OCI-LY1 (cell line): ENCODE measurements around the gene OTOF.

ENCODE experiments used
- H2AFZ ChIP-seq: fragments of 200-600 bp; sonication (generic), shearing (Covaris generic); 2 replicates; pipeline ENCODE4 v1.6.0; 2014; ENCODE audit warnings: antibody characterized with exemption, mild to moderate bottlenecking, low read length
- H3F3A ChIP-seq: fragments of 200-600 bp; sonication (generic), shearing (Covaris generic); 2 replicates; pipeline ENCODE4 v1.6.0; 2014; ENCODE audit warnings: mild to moderate bottlenecking, antibody characterized with exemption, low read length, moderate library complexity; ENCODE audit not compliant: insufficient read depth
- H3K27ac ChIP-seq: fragments of 200-600 bp; sonication (generic); 2 replicates; pipeline ENCODE4 v1.5.1; 2014; ENCODE audit warnings: low read length, mixed run types, mild to moderate bottlenecking, low read depth; ENCODE audit not compliant: poor library complexity, severe bottlenecking
- H3K27me3 ChIP-seq: fragments of 200-600 bp; sonication (generic); 2 replicates; pipeline ENCODE4 v1.6.0; 2014; ENCODE audit warnings: antibody characterized with exemption, mild to moderate bottlenecking, low read length, moderate library complexity; ENCODE audit not compliant: insufficient read depth
- H3K36me3 ChIP-seq: fragments of 200-600 bp; sonication (generic); 2 replicates; pipeline ENCODE4 v1.6.1; 2014; ENCODE audit warnings: mild to moderate bottlenecking, antibody characterized with exemption, low read length, moderate library complexity, mixed read lengths; ENCODE audit not compliant: insufficient read depth
- H3K4me1 ChIP-seq: fragments of 200-600 bp; sonication (generic); 2 replicates; pipeline ENCODE4 v1.5.1; 2014; ENCODE audit warnings: mild to moderate bottlenecking, low read length, moderate library complexity; ENCODE audit not compliant: insufficient read depth, severe bottlenecking
- H3K4me2 ChIP-seq: fragments of 200-600 bp; sonication (generic), shearing (Covaris generic); 2 replicates; pipeline ENCODE4 v1.6.1; 2014; ENCODE audit warnings: low read length
- H3K4me3 ChIP-seq: fragments of 200-600 bp; sonication (generic); 2 replicates; pipeline ENCODE4 v1.5.1; 2014; ENCODE audit warnings: low read length, low read depth, mild to moderate bottlenecking, mixed read lengths; ENCODE audit not compliant: poor library complexity, severe bottlenecking
- H3K79me2 ChIP-seq: fragments of 200-600 bp; shearing (Covaris generic); 2 replicates; pipeline ENCODE4 v1.6.1; 2016; ENCODE audit warnings: mixed run types, low read length, mixed read lengths; ENCODE audit not compliant: insufficient read depth
- H3K9ac ChIP-seq: fragments of 200-600 bp; sonication (generic), shearing (Covaris generic); 2 replicates; pipeline ENCODE4 v1.6.1; 2014; ENCODE audit warnings: mild to moderate bottlenecking, low read length, mixed read lengths
- H3K9me2 ChIP-seq: fragments of 200-600 bp; sonication (generic), shearing (Covaris generic); 2 replicates; pipeline ENCODE4 v1.6.1; 2014; ENCODE audit warnings: low read depth, mild to moderate bottlenecking, low read length, mixed read lengths
- H3K9me3 ChIP-seq: fragments of 200-600 bp; shearing (Covaris generic); 2 replicates; pipeline ENCODE4 v1.6.1; 2014; ENCODE audit warnings: low read length, mixed read lengths
- H4K20me1 ChIP-seq: fragments of 200-600 bp; sonication (generic), shearing (Covaris generic); 2 replicates; pipeline ENCODE4 v1.6.0; 2016; ENCODE audit warnings: mild to moderate bottlenecking, low read length; ENCODE audit not compliant: insufficient read depth
- EZH2 ChIP-seq: fragments of 200-600 bp; sonication (generic), shearing (Covaris generic); IDR thresholded peaks from 2 replicates; pipeline ENCODE4 v1.8.0; 2017; ENCODE audit warnings: borderline replicate concordance, mixed run types, mild to moderate bottlenecking, antibody characterized with exemption, low read length, moderate library complexity, mixed read lengths
- TF ChIP-seq, protein P1 (sequence below): fragments of 200-600 bp; sonication (generic), shearing (Covaris generic); IDR thresholded peaks from 2 replicates; pipeline ENCODE4 v1.5.1; 2017; ENCODE audit warnings: mild to moderate bottlenecking, antibody characterized with exemption, low read length, moderate library complexity, mixed read lengths

OTOF gene

DNA sequence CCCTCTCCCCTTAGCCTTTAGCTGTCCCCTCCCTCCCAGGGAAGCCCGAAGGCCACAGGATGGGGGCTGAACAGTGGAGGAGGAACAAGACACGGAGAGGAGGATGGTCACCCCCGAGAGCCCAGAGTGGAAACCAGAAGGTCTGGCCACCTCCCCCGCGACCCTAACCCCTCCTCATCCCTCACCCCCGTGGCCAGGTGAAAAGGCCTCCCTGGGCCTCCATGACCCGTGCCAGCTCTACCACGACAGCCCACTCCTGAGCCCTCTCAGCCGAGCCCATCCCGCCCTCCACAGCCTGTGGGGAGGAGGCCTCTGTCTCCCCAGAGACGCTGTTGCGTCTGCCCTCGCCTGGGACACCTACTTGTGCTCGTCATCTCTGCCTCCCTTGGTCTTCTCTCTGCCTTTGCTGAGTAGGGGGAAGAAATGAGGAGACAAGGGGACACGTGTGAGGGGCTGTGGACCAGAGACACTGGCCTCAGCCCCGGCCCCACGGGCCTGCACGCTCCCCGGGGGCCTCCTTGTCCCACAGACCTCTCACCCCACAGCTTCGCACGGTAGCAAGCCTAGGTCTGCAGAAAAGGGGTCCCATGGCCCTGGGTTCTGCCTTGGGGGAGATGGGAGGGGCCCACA is 32.5 kb upstream of the OTOF start:
- no peaks in the 10 kb centered on the region for H3K4me1 ChIP-seq
- no peak overlapping the region for H3K4me3 ChIP-seq
- no peak overlapping the region for H2AFZ ChIP-seq
- no peaks in the 10 kb centered on the region for H3F3A ChIP-seq
- no peaks in the 10 kb centered on the region for H3K9me2 ChIP-seq
- no peak overlapping the region for H3K9ac ChIP-seq
- H3K79me2 ChIP-seq, result no peaks in the 10 kb centered on the region
- H3K4me2 ChIP-seq, result no peak overlapping the region
- no peak for TF ChIP-seq EZH2
- TF ChIP-seq, protein P1, sequence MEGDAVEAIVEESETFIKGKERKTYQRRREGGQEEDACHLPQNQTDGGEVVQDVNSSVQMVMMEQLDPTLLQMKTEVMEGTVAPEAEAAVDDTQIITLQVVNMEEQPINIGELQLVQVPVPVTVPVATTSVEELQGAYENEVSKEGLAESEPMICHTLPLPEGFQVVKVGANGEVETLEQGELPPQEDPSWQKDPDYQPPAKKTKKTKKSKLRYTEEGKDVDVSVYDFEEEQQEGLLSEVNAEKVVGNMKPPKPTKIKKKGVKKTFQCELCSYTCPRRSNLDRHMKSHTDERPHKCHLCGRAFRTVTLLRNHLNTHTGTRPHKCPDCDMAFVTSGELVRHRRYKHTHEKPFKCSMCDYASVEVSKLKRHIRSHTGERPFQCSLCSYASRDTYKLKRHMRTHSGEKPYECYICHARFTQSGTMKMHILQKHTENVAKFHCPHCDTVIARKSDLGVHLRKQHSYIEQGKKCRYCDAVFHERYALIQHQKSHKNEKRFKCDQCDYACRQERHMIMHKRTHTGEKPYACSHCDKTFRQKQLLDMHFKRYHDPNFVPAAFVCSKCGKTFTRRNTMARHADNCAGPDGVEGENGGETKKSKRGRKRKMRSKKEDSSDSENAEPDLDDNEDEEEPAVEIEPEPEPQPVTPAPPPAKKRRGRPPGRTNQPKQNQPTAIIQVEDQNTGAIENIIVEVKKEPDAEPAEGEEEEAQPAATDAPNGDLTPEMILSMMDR, result no peak
- H3K27me3 ChIP-seq, result 0 out of 2 replicates have a peak, but pooled peaks cover 3% of the 10 kb centered on the region
- H3K9me3 ChIP-seq, result no peaks in the 10 kb centered on the region
- H3K27ac ChIP-seq, result no peak overlapping the region
- H4K20me1 ChIP-seq, result no peaks in the 10 kb centered on the region
- H3K36me3 ChIP-seq, result no peaks in the 10 kb centered on the region

DNA sequence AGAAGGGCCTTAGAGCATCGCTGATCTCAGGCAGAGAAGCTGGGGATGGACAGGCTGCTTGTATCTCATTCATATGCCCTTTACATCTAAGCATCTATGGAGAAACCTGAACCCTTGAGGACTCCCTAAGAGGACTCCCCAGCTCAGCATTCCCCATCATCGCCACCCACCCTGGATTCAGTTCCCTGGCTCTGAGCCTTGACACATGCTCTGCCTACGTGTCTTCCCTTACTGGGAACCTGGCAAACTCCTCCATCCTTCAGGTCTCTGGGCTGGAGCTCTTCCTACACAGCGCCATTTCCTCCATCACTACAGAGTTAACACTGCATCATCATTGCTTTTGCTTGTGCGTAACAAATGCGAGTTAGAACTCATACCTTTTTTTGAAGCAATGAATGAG is 31.2 kb upstream of the OTOF start:
- Histone ChIP-seq H2AFZ (no peak overlapping the region), H3K4me2 (no peak overlapping the region), H3K27ac (no peak overlapping the region), H4K20me1 (no peaks in the 10 kb centered on the region), H3K27me3 (0 out of 2 replicates have a peak, but pooled peaks cover 3% of the 10 kb centered on the region), H3K4me3 (no peak overlapping the region), H3K9me3 (no peaks in the 10 kb centered on the region), H3F3A (no peaks in the 10 kb centered on the region), H3K36me3 (no peaks in the 10 kb centered on the region), H3K9me2 (no peaks in the 10 kb centered on the region), H3K9ac (no peak overlapping the region), H3K4me1 (no peaks in the 10 kb centered on the region), H3K79me2 (no peaks in the 10 kb centered on the region)
- no peak for TF ChIP-seq EZH2
- TF ChIP-seq, protein P1, result no peak

DNA sequence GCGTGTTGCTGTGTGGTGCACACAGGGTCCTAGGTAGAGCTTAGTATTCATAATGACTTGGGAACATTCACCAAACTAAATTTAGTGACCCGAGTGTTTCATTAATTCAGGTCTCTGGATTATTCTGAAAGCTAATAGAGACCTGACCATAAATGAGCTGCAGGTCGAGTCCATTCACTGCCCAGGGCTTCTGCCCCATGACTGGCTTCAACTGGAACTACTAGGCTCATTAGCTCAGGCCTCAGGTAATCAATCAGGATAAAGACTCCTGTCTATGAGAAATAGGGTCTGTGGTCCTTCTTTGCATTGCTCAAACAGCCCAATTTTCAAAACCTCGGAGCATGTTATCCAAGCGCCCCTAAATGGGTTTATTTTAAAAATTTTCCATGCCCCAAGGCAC is 30.0 kb upstream of the OTOF start:
- no peak overlapping the region for H3K27ac ChIP-seq
- H3K4me2 ChIP-seq, result no peak overlapping the region
- H3K27me3 ChIP-seq, result 0 out of 2 replicates have a peak, but pooled peaks cover 3% of the 10 kb centered on the region
- H3K36me3 ChIP-seq, result no peaks in the 10 kb centered on the region
- TF ChIP-seq, protein P1, result no peak
- TF ChIP-seq EZH2, result no peak
- H4K20me1 ChIP-seq, result no peaks in the 10 kb centered on the region
- no peaks in the 10 kb centered on the region for H3K9me3 ChIP-seq
- H3K79me2 ChIP-seq, result no peaks in the 10 kb centered on the region
- H3K9ac ChIP-seq, result no peak overlapping the region
- no peaks in the 10 kb centered on the region for H3F3A ChIP-seq
- no peaks in the 10 kb centered on the region for H3K9me2 ChIP-seq
- H3K4me1 ChIP-seq, result peaks cover 5% of the 10 kb centered on the region
- H2AFZ ChIP-seq, result no peak overlapping the region
- no peak overlapping the region for H3K4me3 ChIP-seq
